Tibial nerve (tissue), 4 donors: Measurements from ENCODE around the gene RGS16. TPM values are rescaled to one million over a fixed set of nuclear protein-coding genes. Genes with fewer than 3 reads are reported as not detected.
"Not testable (repeated sequence)": the region's sequence is repeated elsewhere in the genome, so short reads cannot be mapped to it uniquely, and the experiment has no call there.

Source experiments
- DNase-seq, 2 donors: peaks; one replicate each; pipeline ENCODE4 v3.0.0-alpha.2; 2019; ENCODE audit warnings: low spot score in 2 of 2
- H3K27ac ChIP-seq, 4 donors: fragments of 200-600 bp; sonication (generic) in 3 of 4; one replicate each; pipeline ENCODE4 v1.5.1; 2017 to 2019; ENCODE audit warnings: mild to moderate bottlenecking in 1 of 4
- H3K27me3 ChIP-seq, 2 donors: fragments of 200-600 bp; sonication (generic) in 1 of 2; one replicate each; pipeline versions ENCODE4 v1.5.1 to v1.6.0; 2017 to 2019
- H3K36me3 ChIP-seq, 3 donors: fragments of 200-600 bp; sonication (generic); one replicate each; pipeline ENCODE4 v1.5.1; 2018 to 2019
- H3K4me1 ChIP-seq, 4 donors: fragments of 200-600 bp; sonication (generic) in 3 of 4; one replicate each; pipeline ENCODE4 v1.5.1; 2017 to 2019
- H3K4me3 ChIP-seq, 4 donors: fragments of 200-600 bp; sonication (generic) in 3 of 4; one replicate each; pipeline ENCODE4 v1.5.1; 2017 to 2019; ENCODE audit warnings: mild to moderate bottlenecking in 1 of 4, moderate library complexity in 1 of 4
- H3K9me3 ChIP-seq, 4 donors: fragments of 200-600 bp; sonication (generic) in 3 of 4; one replicate each; pipeline ENCODE4 v1.5.1; 2017 to 2019
- EP300 ChIP-seq, 2 donors: sonication (generic); formaldehyde crosslinking; IDR thresholded peaks; one replicate each; pipeline ENCODE4 v1.6.1; 2017; ENCODE audit warnings: antibody characterized with exemption in 2 of 2, mild to moderate bottlenecking in 1 of 2
- POLR2A ChIP-seq, 2 donors: fragments of 450-650 bp; IDR thresholded peaks; one replicate each; pipeline ENCODE4 v1.6.1; 2017; ENCODE audit warnings: antibody characterized with exemption in 2 of 2, mild to moderate bottlenecking in 2 of 2, moderate library complexity in 2 of 2
- WGBS, 2 donors: methylation state at CpG; one replicate each; pipeline ENCODE4 v1.1.5; 2018; 5-methylcytosine and 5-hydroxymethylcytosine counted together
- total RNA-seq, 4 donors: library from RNA; depleted of rRNA; stranded (reverse); fragments of >200 nt; gene quantifications; one replicate each; pipeline ENCODE4 v1.1.0, GENCODE V29; 2016
- TF ChIP-seq, protein P1 (sequence below), 5 experiments: fragments of 200-600 bp in 3 of 5; fragments of 450-650 bp in 2 of 5; sonication (generic) in 3 of 5; IDR thresholded peaks; one replicate each; pipeline ENCODE4 v1.5.1; 2016 to 2019; ENCODE audit warnings: antibody characterized with exemption in 5 of 5, mild to moderate bottlenecking in 3 of 5, moderate library complexity in 2 of 5

The RGS16 gene
- total RNA-seq, 4 donors from 2014 or later = 0.78 to 2.1 (median 1.2) TPM

DNA sequence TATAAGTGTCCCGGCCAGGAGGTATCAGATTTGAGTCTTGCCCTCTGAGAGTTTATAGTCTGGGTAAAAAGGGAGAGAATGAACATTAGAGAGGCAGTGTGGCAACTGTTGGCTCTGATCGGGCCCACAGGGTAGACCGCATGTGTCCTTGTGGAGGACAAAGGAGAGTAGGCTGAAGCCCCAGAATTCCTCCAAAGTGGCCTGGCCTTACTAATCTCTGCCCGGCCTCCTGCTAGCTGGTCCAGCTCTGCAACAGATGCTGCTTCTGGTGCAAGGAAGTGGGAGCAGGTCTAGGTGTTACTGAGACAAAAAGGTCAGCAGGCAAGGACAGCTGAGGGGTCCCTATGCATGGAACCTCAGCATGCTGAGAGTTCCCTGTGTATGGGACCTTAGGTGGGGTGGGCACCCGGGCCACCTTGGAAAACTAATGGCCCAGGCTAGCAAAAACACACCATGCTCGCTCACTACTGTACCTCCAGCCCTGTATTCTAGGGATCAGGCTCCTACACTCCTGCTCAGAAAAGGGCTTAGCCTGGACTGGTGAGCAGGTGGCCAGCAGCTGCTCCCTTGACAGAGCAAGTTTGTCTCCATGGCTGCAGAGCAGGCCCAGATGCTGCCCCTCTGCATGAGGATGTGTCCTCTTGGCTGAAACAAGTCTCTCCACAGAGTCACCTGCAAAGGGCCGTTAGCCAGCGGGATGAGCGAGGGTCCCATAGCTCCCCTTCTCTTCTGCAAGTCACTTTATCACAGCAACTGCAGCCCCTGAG lies 30.3 kb upstream of the RGS16 start:
- Histone ChIP-seq H3K4me3 (no peak overlapping the region), H3K36me3 (no peaks in the 10 kb centered on the region), H3K27ac (no peak overlapping the region), H3K9me3 (no peaks in the 10 kb centered on the region), H3K27me3 (no peaks in the 10 kb centered on the region), H3K4me1 (peaks cover 0 to 5% (median 0%) of the 10 kb centered on the region in 4 donors)
- WGBS, 2 donors = 84 to 92% methylated on average over 9 of the region's 9 CpGs
- no peak for TF ChIP-seq POLR2A (IDR thresholded peaks at IDR 0.05)
- TF ChIP-seq, protein P1, sequence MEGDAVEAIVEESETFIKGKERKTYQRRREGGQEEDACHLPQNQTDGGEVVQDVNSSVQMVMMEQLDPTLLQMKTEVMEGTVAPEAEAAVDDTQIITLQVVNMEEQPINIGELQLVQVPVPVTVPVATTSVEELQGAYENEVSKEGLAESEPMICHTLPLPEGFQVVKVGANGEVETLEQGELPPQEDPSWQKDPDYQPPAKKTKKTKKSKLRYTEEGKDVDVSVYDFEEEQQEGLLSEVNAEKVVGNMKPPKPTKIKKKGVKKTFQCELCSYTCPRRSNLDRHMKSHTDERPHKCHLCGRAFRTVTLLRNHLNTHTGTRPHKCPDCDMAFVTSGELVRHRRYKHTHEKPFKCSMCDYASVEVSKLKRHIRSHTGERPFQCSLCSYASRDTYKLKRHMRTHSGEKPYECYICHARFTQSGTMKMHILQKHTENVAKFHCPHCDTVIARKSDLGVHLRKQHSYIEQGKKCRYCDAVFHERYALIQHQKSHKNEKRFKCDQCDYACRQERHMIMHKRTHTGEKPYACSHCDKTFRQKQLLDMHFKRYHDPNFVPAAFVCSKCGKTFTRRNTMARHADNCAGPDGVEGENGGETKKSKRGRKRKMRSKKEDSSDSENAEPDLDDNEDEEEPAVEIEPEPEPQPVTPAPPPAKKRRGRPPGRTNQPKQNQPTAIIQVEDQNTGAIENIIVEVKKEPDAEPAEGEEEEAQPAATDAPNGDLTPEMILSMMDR (IDR thresholded peaks at IDR 0.05) = no peak
- no peak for TF ChIP-seq EP300 (IDR thresholded peaks at IDR 0.05)
- no peak for DNase-seq

DNA sequence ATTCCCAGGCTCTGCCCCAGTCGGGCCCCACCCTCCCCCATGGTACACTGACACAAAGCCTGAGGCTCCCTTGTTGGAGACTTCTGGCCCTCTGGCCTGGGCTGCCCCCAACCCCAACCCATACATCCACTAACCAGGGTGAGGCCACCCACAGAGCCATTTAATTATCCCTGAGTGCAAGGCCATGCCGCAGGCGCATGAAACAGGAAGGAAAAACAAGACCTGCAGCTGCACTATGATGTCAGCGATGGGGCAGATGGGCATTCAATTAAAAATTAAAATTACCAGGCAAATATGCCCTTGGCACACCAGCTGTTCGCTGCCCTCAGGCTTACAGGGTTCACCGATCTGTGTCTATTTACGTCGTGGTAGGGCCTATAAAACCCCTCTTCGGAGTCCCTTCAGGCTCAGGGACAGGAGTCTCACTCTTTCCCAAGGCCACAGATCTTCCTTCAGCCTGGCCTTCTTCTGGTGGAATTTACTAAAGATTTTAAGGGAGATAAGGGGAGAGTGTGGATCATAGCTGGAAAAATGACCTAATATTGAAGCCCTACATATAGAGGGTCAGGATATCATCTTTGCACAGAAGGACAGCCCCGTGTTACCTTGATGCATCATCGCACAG lies 29.6 kb upstream of the RGS16 start:
- Histone ChIP-seq H3K9me3 (no peaks in the 10 kb centered on the region), H3K4me1 (peaks cover 0 to 5% (median 0%) of the 10 kb centered on the region in 4 donors), H3K27me3 (no peaks in the 10 kb centered on the region), H3K27ac (no peak overlapping the region), H3K36me3 (no peaks in the 10 kb centered on the region), H3K4me3 (no peak overlapping the region)
- no peak for DNase-seq
- WGBS, 2 donors = 47 to 56% methylated on average over 11 of the region's 11 CpGs
- TF ChIP-seq, protein P1 (IDR thresholded peaks at IDR 0.05) = no peak
- TF ChIP-seq POLR2A (IDR thresholded peaks at IDR 0.05) = no peak

DNA sequence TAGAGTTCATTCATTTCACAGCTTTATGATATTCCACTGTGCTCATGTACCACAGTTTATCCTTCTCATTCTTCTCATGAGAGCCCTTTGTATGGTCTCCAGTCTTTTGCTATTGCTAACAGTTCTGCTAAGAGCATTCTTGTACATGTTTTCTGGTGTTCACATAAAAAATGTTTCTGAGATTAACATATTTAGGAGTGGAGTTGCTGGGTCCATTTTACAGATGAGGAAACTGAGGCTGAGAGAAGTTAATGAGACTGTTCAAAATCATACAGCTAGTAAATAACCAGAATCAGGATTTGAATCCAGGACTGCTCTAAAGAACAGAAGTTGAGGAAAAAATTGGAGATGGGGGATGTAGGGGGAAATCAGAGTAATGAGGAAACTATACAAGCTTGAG lies 28.8 kb upstream of the RGS16 start:
- Histone ChIP-seq H3K27ac (no peak overlapping the region), H3K36me3 (no peaks in the 10 kb centered on the region), H3K9me3 (no peaks in the 10 kb centered on the region), H3K4me3 (no peak overlapping the region), H3K27me3 (no peaks in the 10 kb centered on the region), H3K4me1 (peaks cover 0 to 5% (median 0%) of the 10 kb centered on the region in 4 donors)
- no peak for TF ChIP-seq EP300 (IDR thresholded peaks at IDR 0.05)
- DNase-seq = no peak

DNA sequence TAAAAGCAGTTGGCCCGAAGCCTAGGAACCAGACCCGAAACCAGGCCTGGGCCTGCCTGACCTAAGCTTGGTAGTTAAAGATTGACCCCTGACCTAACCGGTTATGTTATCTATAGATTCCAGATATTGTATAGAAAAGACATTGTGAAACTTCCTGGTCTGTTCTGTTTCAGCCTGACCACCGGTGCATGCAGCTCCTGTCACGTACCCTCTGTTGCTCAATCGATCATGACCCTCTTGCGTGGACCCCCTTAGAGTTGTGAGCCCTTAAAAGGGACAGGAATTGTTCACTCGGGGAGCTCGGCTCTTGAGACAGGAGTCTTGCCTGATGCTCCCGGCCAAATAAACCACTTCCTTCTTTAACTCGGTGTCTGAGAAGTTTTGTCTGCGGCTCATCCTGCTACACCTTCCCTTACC lies 28.3 kb upstream of the RGS16 start:
- not testable (repeated sequence) for DNase-seq, H3K27ac ChIP-seq, H3K4me3 ChIP-seq, H3K4me1 ChIP-seq, H3K9me3 ChIP-seq, H3K27me3 ChIP-seq, H3K36me3 ChIP-seq
- 56 to 64% methylated on average over 12 of the region's 12 CpGs for WGBS, 2 donors

DNA sequence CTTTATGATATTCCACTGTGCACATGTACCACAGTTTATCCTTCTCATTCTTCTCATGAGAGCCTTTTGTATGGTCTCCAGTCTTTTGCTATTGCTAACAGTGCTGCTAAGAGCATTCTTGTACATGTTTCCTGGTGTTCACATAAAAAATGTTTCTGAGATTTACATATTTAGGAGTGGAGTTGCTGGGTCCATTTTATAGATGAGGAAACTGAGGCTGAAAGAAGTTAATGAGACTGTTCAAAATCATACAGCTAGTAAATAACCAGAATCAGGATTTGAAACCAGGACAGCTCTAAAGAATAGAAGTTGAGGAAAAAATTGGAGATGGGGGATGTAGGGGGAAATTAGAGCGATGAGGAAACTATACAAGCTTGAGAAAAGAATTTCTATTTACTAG lies 27.8 kb upstream of the RGS16 start:
- WGBS, 2 donors = 83 to 86% methylated on average over 1 of the region's 1 CpG
- Histone ChIP-seq H3K4me3 (no peak overlapping the region), H3K4me1 (peaks cover 0 to 5% (median 0%) of the 10 kb centered on the region in 4 donors), H3K27me3 (no peaks in the 10 kb centered on the region), H3K36me3 (no peaks in the 10 kb centered on the region), H3K27ac (no peak overlapping the region), H3K9me3 (no peaks in the 10 kb centered on the region)
- DNase-seq = no peak
- no peak for TF ChIP-seq POLR2A (IDR thresholded peaks at IDR 0.05)
- no peak for TF ChIP-seq EP300 (IDR thresholded peaks at IDR 0.05)
- TF ChIP-seq, protein P1 (IDR thresholded peaks at IDR 0.05) = no peak

DNA sequence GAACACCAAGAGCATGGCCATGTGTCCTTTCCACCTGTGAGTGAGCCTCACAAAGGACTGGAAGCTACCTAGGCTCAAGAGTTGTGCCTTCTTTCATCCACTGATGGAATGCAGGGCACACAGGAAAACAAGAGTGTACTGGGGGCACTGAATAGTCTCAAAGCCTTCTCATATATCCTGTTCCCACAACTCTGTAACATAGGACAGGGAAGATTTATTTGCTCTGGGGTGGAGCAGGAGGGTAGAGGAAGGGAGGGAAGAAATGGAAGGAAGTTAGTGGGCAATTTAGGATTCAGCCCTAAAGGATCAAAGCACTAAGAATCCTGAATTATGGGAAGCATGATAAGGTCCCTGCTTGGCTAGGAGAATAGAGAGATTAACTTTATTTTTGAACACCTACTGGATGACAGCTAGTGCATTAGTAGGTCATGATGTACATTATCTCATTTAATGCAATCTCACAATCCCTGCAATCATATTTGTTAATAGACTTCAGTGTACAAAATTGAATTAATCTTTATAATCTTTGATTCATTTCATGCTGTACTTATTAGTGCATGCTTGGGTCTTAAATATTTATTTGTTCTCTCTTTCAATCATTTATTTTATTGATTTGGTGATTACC lies 27.0 kb upstream of the RGS16 start:
- Histone ChIP-seq H3K4me1 (peaks cover 0 to 5% (median 0%) of the 10 kb centered on the region in 4 donors), H3K36me3 (no peaks in the 10 kb centered on the region), H3K9me3 (no peaks in the 10 kb centered on the region), H3K4me3 (no peak overlapping the region), H3K27ac (no peak overlapping the region), H3K27me3 (no peaks in the 10 kb centered on the region)
- DNase-seq = no peak
- TF ChIP-seq EP300 (IDR thresholded peaks at IDR 0.05) (no peak), POLR2A (IDR thresholded peaks at IDR 0.05) (no peak)
- TF ChIP-seq, protein P1 (IDR thresholded peaks at IDR 0.05) = no peak
